ENCODE data around the gene IL12RB2.
A peak's percentile ranks its signal among the peaks of the same experiment; 100 is the strongest.

GRCh38 chr1:67430358-67431155 lies 122.9 kb downstream of the IL12RB2 start, which contains the start of gene SERBP1:
- TF ChIP-seq FOXK2 (IDR thresholded peaks at IDR 0.05): no peak
- TF ChIP-seq BHLHE40 (IDR thresholded peaks at IDR 0.05; ENCODE audit: borderline replicate concordance in 1 of 2, low read depth in 2 of 2, low read length in 1 of 2): peak; percentile 86 to 90
- TF ChIP-seq CTCF (IDR thresholded peaks at IDR 0.05 in 2 of 3, conservative IDR thresholded peaks at IDR 0.05 in 1 of 3; ENCODE audit: control insufficient read depth in 2 of 3, extremely low read depth in 1 of 3, insufficient read depth in 1 of 3, low read depth in 3 of 3, low read length in 3 of 3): no peak
- no peak for TF ChIP-seq EZH2 (IDR thresholded peaks at IDR 0.05; ENCODE audit: borderline replicate concordance, control insufficient read depth, low read depth, low read length)
- no peak for TF ChIP-seq ZNF592 (IDR thresholded peaks at IDR 0.05)
- peak; percentile 59 for TF ChIP-seq POLR2A (IDR thresholded peaks at IDR 0.05; ENCODE audit: low read depth, low read length)
- peak; percentile 86 for TF ChIP-seq TAF1 (IDR thresholded peaks at IDR 0.05; ENCODE audit: borderline replicate concordance, low read depth, low read length)
- peak; percentile 47; the same call in 1 of the 2 replicates for TF ChIP-seq BACH1 (IDR thresholded peaks at IDR 0.05; ENCODE audit: borderline replicate concordance)
- TF ChIP-seq JUNB (IDR thresholded peaks at IDR 0.05): no peak
- TF ChIP-seq CEBPB (IDR thresholded peaks at IDR 0.05; ENCODE audit: borderline replicate concordance in 1 of 2, low read depth in 2 of 2, low read length in 2 of 2): no peak
- peak; percentile 75 for TF ChIP-seq E2F4 (IDR thresholded peaks at IDR 0.05; ENCODE audit: low read depth, low read length)
